Measurements from ENCODE around the gene PLA2R1. TPM values are rescaled to one million over a fixed set of nuclear protein-coding genes. Genes with fewer than 3 reads are reported as not detected.
A peak's percentile ranks its signal among the peaks of the same experiment; 100 is the strongest.

Gene PLA2R1
- total RNA-seq, 1 donor from 2014 or later = 9.3 TPM

GRCh38 chr2:159941729-159942128 is 120.7 kb downstream of the PLA2R1 start:
- DNase-seq (ENCODE audit: low spot score in 2 of 2) = no peak
- Histone ChIP-seq H3K9me3 (no peaks in the 10 kb centered on the region), H3K27ac (no peak overlapping the region), H3K4me3 (no peak overlapping the region), H3K36me3 (no peaks in the 10 kb centered on the region), H3K27me3 (no peaks in the 10 kb centered on the region), H3K4me1 (peaks cover 0 to 7% of the 10 kb centered on the region in 2 donors)
- TF ChIP-seq, protein P1, sequence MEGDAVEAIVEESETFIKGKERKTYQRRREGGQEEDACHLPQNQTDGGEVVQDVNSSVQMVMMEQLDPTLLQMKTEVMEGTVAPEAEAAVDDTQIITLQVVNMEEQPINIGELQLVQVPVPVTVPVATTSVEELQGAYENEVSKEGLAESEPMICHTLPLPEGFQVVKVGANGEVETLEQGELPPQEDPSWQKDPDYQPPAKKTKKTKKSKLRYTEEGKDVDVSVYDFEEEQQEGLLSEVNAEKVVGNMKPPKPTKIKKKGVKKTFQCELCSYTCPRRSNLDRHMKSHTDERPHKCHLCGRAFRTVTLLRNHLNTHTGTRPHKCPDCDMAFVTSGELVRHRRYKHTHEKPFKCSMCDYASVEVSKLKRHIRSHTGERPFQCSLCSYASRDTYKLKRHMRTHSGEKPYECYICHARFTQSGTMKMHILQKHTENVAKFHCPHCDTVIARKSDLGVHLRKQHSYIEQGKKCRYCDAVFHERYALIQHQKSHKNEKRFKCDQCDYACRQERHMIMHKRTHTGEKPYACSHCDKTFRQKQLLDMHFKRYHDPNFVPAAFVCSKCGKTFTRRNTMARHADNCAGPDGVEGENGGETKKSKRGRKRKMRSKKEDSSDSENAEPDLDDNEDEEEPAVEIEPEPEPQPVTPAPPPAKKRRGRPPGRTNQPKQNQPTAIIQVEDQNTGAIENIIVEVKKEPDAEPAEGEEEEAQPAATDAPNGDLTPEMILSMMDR (IDR thresholded peaks at IDR 0.05) = no peak
- intact Hi-C loops (cut with DNase I) = no loop called here

DNA sequence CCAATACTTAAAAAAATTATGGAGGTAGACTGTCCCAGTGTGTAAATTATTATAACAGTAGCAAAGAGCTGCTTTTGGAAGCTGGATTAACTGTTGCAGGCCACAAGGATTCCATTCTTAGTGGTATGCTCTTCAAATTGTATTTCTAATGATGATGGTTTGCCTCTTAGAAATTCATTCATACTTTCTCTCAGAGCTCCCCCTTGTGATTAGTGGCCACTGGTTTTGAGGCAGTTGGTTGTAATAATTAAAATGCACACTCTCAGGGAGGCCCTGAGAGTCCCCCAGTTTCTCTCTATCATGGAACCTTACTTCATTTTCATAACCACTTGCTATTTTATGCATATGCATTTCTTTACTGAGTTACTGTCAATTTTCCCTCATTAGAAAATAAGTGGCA is 122.5 kb downstream of the PLA2R1 start:
- no peak for DNase-seq (ENCODE audit: low spot score in 2 of 2)
- intact Hi-C loops (cut with DNase I) = no loop called here
- Histone ChIP-seq H3K9me3 (no peaks in the 10 kb centered on the region), H3K27ac (no peak overlapping the region), H3K36me3 (no peaks in the 10 kb centered on the region), H3K4me3 (no peak overlapping the region), H3K4me1 (no peaks in the 10 kb centered on the region), H3K27me3 (no peaks in the 10 kb centered on the region)
- TF ChIP-seq, protein P1 (IDR thresholded peaks at IDR 0.05) = no peak

DNA sequence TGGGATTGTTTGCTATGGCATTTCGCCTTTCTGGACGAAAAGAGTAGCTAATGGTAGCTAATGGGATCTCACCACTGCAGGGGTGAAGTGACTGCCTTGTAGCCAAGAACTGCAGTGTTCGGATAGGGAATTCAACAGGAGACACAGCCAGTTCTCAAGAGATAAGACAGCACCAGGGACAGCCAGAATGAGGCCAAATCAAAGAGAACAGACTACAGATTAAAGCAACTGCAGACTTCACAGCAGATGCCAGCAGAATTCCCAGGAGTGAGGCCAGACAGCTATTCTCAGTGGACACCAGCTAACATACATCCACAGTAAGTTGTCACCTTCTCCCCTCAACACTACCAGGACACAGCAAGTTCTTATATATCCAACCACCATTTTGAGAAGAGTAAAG is 124.0 kb downstream of the PLA2R1 start:
- intact Hi-C loops (cut with DNase I) = no loop called here
- Histone ChIP-seq H3K27me3 (no peaks in the 10 kb centered on the region), H3K4me1 (peaks cover 0 to 8% of the 10 kb centered on the region in 2 donors), H3K36me3 (no peaks in the 10 kb centered on the region), H3K27ac (no peak overlapping the region), H3K9me3 (no peaks in the 10 kb centered on the region), H3K4me3 (no peak overlapping the region)
- DNase-seq (ENCODE audit: low spot score in 2 of 2) = no peak
- TF ChIP-seq, protein P1 (IDR thresholded peaks at IDR 0.05) = no peak

DNA sequence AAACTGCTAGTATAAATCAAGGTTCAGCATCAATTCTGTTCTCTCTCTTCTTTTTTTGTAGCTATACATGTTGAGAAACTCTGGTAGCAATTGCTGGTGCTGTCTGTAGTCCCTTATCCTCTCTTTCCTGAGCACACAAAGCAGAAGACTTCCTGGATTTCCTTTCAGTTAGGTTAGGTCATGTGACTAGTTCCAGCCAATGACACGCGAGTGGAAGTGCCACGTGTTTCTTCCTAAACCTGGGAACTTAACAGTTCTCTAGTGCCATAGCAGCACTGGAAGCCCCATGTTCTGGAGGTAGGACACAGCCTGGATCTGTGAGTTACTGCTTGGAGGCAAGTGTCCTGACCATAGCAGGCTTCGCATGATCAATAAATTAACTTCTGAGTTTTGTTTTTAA is 125.9 kb downstream of the PLA2R1 start:
- Histone ChIP-seq H3K27ac (no peak overlapping the region), H3K4me1 (peaks cover 0 to 12% of the 10 kb centered on the region in 2 donors), H3K27me3 (no peaks in the 10 kb centered on the region), H3K9me3 (no peaks in the 10 kb centered on the region), H3K4me3 (no peak overlapping the region), H3K36me3 (no peaks in the 10 kb centered on the region)
- TF ChIP-seq, protein P1 (IDR thresholded peaks at IDR 0.05) = no peak
- DNase-seq (ENCODE audit: low spot score in 2 of 2) = no peak
- intact Hi-C loops (cut with DNase I) = no loop called here

DNA sequence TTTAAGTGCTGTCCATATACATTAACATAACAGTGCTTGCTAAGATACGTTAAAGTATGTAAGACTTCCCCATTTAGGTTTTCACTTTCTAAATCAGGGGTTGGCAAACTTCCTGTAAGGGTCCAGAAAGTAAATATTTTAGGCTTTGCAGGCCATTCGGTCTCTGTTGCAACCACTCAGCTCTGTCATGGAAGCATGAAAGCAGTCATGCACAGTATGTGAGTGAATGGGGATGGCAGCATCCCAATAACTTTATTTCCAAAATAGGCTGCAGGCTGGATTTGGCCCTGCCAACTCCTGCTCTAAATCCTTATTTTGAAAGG is 128.7 kb downstream of the PLA2R1 start:
- Histone ChIP-seq H3K4me1 (peaks cover 0 to 12% of the 10 kb centered on the region in 2 donors), H3K9me3 (peaks cover 0 to under 1% of the 10 kb centered on the region in 2 donors), H3K27ac (peak overlapping the region in 1 of 2 donors; percentile 19), H3K27me3 (no peaks in the 10 kb centered on the region), H3K36me3 (no peaks in the 10 kb centered on the region), H3K4me3 (no peak overlapping the region)
- no peak for DNase-seq (ENCODE audit: low spot score in 2 of 2)
- TF ChIP-seq, protein P1 (IDR thresholded peaks at IDR 0.05) = no peak
- intact Hi-C loops (cut with DNase I) = no loop called here

Data from ascending aorta (tissue), 2 donors.